ENCODE data around the gene SESN2.

The SESN2 gene

DNA sequence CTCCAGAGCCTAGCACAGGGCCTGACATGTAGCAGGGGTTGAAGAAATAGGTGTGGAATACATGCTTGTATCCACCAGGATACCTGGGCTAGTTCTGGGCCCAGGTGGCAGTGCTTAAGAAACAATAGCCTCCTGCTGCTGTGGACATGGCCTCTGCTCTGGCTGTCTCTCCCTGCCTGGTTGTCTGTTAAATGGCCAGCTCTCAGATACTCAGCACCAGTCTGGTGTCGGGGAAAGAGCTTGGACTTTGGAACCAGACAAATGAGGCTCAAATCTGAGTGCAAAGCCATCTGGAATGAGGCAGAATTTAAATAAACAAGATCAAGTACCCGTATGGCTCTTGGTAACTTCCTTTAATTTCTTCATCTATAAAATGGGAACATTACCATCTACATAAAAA is 31.5 kb downstream of the SESN2 start:
- Histone ChIP-seq H3K9ac (ENCODE audit: low read length) (no peak overlapping the region), H4K20me1 (ENCODE audit: insufficient read depth, low read length) (no peaks in the 10 kb centered on the region), H3K27me3 (ENCODE audit: low read depth, low read length) (no peaks in the 10 kb centered on the region), H3K4me3 (ENCODE audit: low read length) (no peak overlapping the region), H3K9me3 (ENCODE audit: insufficient read depth, low read length) (no peaks in the 10 kb centered on the region), H2AFZ (ENCODE audit: low read depth, low read length) (no peak overlapping the region), H3K27ac (ENCODE audit: low read length) (no peak overlapping the region), H3K79me2 (ENCODE audit: low read length) (no peaks in the 10 kb centered on the region), H3K4me1 (ENCODE audit: low read length) (no peaks in the 10 kb centered on the region), H3K36me3 (replicated peaks; ENCODE audit: low read depth, low read length) (no peaks in the 10 kb centered on the region), H3K4me2 (ENCODE audit: low read length) (no peak overlapping the region)
- TF ChIP-seq EZH2phosphoT487 (IDR thresholded peaks at IDR 0.05; ENCODE audit: low read depth), result no peak
- TF ChIP-seq, protein P1, sequence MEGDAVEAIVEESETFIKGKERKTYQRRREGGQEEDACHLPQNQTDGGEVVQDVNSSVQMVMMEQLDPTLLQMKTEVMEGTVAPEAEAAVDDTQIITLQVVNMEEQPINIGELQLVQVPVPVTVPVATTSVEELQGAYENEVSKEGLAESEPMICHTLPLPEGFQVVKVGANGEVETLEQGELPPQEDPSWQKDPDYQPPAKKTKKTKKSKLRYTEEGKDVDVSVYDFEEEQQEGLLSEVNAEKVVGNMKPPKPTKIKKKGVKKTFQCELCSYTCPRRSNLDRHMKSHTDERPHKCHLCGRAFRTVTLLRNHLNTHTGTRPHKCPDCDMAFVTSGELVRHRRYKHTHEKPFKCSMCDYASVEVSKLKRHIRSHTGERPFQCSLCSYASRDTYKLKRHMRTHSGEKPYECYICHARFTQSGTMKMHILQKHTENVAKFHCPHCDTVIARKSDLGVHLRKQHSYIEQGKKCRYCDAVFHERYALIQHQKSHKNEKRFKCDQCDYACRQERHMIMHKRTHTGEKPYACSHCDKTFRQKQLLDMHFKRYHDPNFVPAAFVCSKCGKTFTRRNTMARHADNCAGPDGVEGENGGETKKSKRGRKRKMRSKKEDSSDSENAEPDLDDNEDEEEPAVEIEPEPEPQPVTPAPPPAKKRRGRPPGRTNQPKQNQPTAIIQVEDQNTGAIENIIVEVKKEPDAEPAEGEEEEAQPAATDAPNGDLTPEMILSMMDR (IDR thresholded peaks at IDR 0.05; ENCODE audit: low read depth, low read length), result no peak

DNA sequence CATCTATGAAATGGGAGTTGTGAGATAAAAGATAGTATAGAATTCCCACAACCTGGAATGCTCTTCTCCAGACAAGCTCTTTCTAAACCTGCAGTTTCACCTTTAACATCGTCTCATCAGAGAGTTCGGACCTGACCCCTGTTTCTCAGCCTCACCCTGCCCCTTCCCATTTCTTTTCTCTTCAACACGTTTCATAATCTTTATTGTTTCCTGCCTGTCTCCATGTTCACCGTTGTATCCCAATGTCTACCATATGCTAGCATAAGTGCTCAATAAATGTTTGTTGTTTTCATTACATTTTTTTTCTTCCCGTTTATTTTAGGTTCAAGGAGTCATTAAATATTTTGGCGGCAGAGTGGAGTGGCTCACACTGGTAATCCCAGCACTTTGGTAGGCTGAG is 32.4 kb downstream of the SESN2 start:
- Histone ChIP-seq H3K9me3 (ENCODE audit: insufficient read depth, low read length) (no peaks in the 10 kb centered on the region), H2AFZ (ENCODE audit: low read depth, low read length) (no peak overlapping the region), H3K79me2 (ENCODE audit: low read length) (no peaks in the 10 kb centered on the region), H3K36me3 (replicated peaks; ENCODE audit: low read depth, low read length) (no peaks in the 10 kb centered on the region), H3K27ac (ENCODE audit: low read length) (no peak overlapping the region), H3K9ac (ENCODE audit: low read length) (no peak overlapping the region), H3K4me3 (ENCODE audit: low read length) (no peak overlapping the region), H3K4me1 (ENCODE audit: low read length) (no peaks in the 10 kb centered on the region), H3K4me2 (ENCODE audit: low read length) (no peak overlapping the region), H4K20me1 (ENCODE audit: insufficient read depth, low read length) (no peaks in the 10 kb centered on the region), H3K27me3 (ENCODE audit: low read depth, low read length) (no peaks in the 10 kb centered on the region)
- no peak for TF ChIP-seq EZH2phosphoT487 (IDR thresholded peaks at IDR 0.05; ENCODE audit: low read depth)
- TF ChIP-seq, protein P1 (IDR thresholded peaks at IDR 0.05; ENCODE audit: low read depth, low read length), result no peak

DNA sequence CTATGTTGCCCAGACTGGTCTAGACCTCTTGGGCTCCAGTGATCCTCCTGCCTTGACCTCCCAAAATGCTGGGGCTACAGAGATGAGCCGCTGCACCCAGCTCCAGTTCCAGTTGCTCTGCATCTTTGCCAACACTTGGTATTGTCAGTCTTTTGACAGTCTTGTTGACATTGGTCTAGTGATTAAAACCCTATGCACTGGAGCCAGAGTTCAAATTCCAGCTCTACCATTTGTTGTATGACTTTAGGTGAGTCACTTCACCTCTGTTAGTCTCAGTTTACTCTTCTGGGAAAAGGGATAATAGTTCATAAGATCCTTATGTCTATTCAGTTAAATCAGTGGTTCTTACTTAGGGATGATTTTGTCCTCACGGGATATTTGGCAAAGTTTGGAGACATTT is 36.6 kb downstream of the SESN2 start:
- Histone ChIP-seq H3K27me3 (ENCODE audit: low read depth, low read length) (no peaks in the 10 kb centered on the region), H3K4me1 (ENCODE audit: low read length) (peaks cover 3% of the 10 kb centered on the region; the same call in 1 of the 2 replicates), H3K9me3 (ENCODE audit: insufficient read depth, low read length) (no peaks in the 10 kb centered on the region), H3K9ac (ENCODE audit: low read length) (no peak overlapping the region), H3K79me2 (ENCODE audit: low read length) (no peaks in the 10 kb centered on the region), H3K4me3 (ENCODE audit: low read length) (no peak overlapping the region), H2AFZ (ENCODE audit: low read depth, low read length) (no peak overlapping the region), H3K4me2 (ENCODE audit: low read length) (no peak overlapping the region), H4K20me1 (ENCODE audit: insufficient read depth, low read length) (no peaks in the 10 kb centered on the region), H3K36me3 (replicated peaks; ENCODE audit: low read depth, low read length) (no peaks in the 10 kb centered on the region), H3K27ac (ENCODE audit: low read length) (no peak overlapping the region)
- TF ChIP-seq, protein P1 (IDR thresholded peaks at IDR 0.05; ENCODE audit: low read depth, low read length), result no peak
- TF ChIP-seq EZH2phosphoT487 (IDR thresholded peaks at IDR 0.05; ENCODE audit: low read depth), result no peak

DNA sequence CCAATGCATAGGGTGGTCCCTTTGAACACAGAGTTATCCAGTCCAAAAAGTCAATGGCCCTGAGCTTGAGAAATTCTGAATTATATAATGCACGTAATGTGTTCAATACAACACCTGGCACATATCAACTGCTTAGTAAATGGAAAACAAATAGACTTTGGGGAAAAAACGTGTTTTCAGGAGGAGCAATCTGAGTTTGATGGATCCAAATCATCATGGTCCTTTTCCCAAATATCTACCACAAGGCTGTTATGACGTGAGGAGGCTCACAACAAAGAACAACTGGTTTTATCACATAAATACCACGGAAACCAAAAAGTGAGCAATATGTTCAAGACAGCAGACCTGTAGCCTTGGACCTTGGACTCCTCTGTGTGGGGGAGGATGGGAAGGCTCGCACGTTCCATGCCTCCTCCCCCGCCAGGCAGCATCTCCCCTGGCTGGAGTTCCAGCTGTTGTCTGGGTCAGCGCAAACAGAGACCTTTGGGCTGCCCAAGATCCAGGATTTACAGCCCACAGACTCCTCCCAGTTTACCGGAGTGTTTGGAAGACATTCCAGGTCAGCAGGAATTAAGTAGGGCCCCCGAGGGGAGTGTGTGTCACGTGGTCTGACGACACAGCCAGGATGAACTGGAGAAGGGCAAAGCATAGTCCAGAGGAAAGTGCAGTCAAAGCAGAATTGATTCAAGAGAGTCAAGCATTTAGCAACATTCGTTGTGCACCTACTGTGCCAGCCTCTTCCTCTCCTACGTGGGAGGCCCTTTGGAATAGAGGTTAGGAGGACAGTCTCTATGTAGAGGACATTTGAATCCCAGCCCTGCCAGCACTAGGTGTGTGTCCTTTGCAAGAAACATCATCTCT is 37.3 kb downstream of the SESN2 start:
- Histone ChIP-seq H3K4me2 (ENCODE audit: low read length) (no peak overlapping the region), H3K79me2 (ENCODE audit: low read length) (no peaks in the 10 kb centered on the region), H3K27me3 (ENCODE audit: low read depth, low read length) (no peaks in the 10 kb centered on the region), H2AFZ (ENCODE audit: low read depth, low read length) (no peak overlapping the region), H3K27ac (ENCODE audit: low read length) (no peak overlapping the region), H3K9ac (ENCODE audit: low read length) (no peak overlapping the region), H3K4me1 (ENCODE audit: low read length) (peaks cover 3% of the 10 kb centered on the region; the same call in 1 of the 2 replicates), H4K20me1 (ENCODE audit: insufficient read depth, low read length) (no peaks in the 10 kb centered on the region), H3K36me3 (replicated peaks; ENCODE audit: low read depth, low read length) (no peaks in the 10 kb centered on the region), H3K4me3 (ENCODE audit: low read length) (no peak overlapping the region), H3K9me3 (ENCODE audit: insufficient read depth, low read length) (no peaks in the 10 kb centered on the region)
- TF ChIP-seq, protein P1 (IDR thresholded peaks at IDR 0.05; ENCODE audit: low read depth, low read length), result no peak
- TF ChIP-seq EZH2phosphoT487 (IDR thresholded peaks at IDR 0.05; ENCODE audit: low read depth), result no peak
